Naive thymus-derived CD8-positive, alpha-beta T cell (primary cell): Measurements from ENCODE around the gene PCK2. TPM values are rescaled to one million over a fixed set of nuclear protein-coding genes. Genes with fewer than 3 reads are reported as not detected.
A peak's percentile ranks its signal among the peaks of the same experiment; 100 is the strongest.

ENCODE experiments used
- ATAC-seq, 2 donors: fragments of 150-1000 bp; cut with Tn5 transposase in 1 of 2; sonication (Bioruptor Pico), chemical (Tn5 transposase) in 1 of 2; 1 replicate in 1 of 2; 2 replicates in 1 of 2; pipeline ENCODE4 v1.10.0; 2021; ENCODE audit warnings: mild to moderate bottlenecking in 2 of 2, moderate library complexity in 2 of 2
- POLR2A ChIA-PET: fragments of 350-600 bp; sonication (Branson Sonifier 250); formaldehyde crosslinking; loops from one replicate; lab custom pipeline; 2021; ENCODE audit warnings: antibody characterized with exemption; lab: Charles Lee
- DNase-seq, 10 donors: peaks; one replicate each; pipeline versions ENCODE4 v3.0.0 to v3.0.0-alpha.2; 2020 to 2022
- H3K27ac Mint-ChIP-seq, 10 donors: one replicate each; pipeline ENCODE4 v1.8.0; 2020 to 2022; ENCODE audit warnings: mild to moderate bottlenecking in 10 of 10, mixed read lengths in 10 of 10, moderate library complexity in 4 of 10, inconsistent platforms in 1 of 10
- H3K27me3 Mint-ChIP-seq, 5 donors: one replicate each; pipeline ENCODE4 v1.8.0; 2021 to 2022; ENCODE audit warnings: mixed read lengths in 5 of 5
- H3K36me3 Mint-ChIP-seq, 3 donors: one replicate each; pipeline ENCODE4 v1.8.0; 2020 to 2022; ENCODE audit warnings: mixed read lengths in 3 of 3, mild to moderate bottlenecking in 2 of 3, inconsistent platforms in 1 of 3
- H3K4me1 Mint-ChIP-seq, 4 donors: one replicate each; pipeline ENCODE4 v1.8.0; 2021 to 2022; ENCODE audit warnings: mixed read lengths in 4 of 4
- H3K4me3 Mint-ChIP-seq, 10 donors: one replicate each; pipeline ENCODE4 v1.8.0; 2020 to 2022; ENCODE audit warnings: mild to moderate bottlenecking in 10 of 10, mixed read lengths in 10 of 10, moderate library complexity in 6 of 10, inconsistent platforms in 1 of 10
- H3K9me3 Mint-ChIP-seq, 9 donors: one replicate each; pipeline ENCODE4 v1.8.0; 2020 to 2022; ENCODE audit warnings: mixed read lengths in 9 of 9, mild to moderate bottlenecking in 3 of 9, inconsistent platforms in 1 of 9, moderate library complexity in 1 of 9
- polyA plus RNA-seq, 3 donors: library from polyadenylated mRNA; unstranded; fragments of 300-500 nt; fragmentation: Illumina TruSeq; gene quantifications; one replicate each; pipeline ENCODE4 v1.2.3, GENCODE V29; 2021
- total RNA-seq, 8 experiments: library from RNA in 2 of 8; stranded (reverse) in 2 of 8; gene quantifications; one replicate each; pipeline ENCODE4 v1.2.3 and lab custom pipeline; 2021 to 2026

PCK2 gene
- total and polyA plus RNA-seq, 5 experiments from 2014 or later = 8.6 to 17.4 (median 11.6) TPM

DNA sequence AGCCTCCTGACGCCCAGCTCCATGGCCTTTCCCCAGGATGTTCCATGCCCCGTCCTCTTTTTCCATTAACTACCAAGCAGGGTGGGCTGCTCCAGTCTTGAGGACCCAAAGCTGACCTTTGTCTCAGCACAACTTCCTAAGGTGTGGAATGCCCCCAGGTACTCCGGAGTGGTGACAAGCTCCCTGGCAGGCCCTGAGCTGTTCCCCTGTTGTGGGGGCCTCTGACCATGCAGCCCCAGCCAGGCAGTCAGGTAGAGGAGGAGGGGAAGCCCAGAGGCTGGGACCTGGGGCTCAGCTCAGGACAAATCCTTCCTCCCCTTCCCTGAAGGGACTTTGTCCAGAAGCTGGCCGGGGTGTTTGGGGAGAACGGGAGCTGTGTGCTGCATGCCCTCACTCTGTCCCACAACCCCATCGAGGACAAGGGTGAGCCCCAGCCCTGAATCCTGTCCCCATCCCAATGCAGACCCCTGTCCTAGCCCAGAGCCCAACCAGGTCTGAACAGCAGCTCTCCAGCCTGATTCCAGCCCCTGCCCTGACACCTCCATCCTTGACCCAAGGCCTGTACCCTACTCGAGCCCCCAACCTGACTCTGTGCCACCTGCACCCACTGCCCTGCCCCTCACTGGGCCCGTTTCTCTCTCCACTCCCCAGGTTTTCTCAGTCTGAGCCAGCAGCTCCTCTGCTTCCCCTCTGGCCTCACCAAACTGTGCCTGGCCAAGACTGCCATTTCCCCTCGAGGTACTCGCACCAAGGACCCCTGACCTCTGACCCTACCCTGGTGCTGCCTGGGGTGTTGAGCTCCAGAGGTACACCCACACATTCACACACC lies 37.9 kb upstream of the PCK2 start:
- H3K36me3 Mint-ChIP-seq = no peaks in the 10 kb centered on the region
- DNase-seq = no peak
- H3K9me3 Mint-ChIP-seq = no peaks in the 10 kb centered on the region
- POLR2A ChIA-PET = interaction anchor here (0.8 to 1.1 kb wide), 3 partner anchors 25 to 587 kb away, joined by 3 read pairs; partner anchors contain the start of gene NGDN
- H3K27me3 Mint-ChIP-seq = peaks cover 9 to 31% (median 15%) of the 10 kb centered on the region in 5 donors
- peaks cover 12 to 22% (median 15%) of the 10 kb centered on the region in 4 donors for H3K4me1 Mint-ChIP-seq
- H3K4me3 Mint-ChIP-seq = no peak overlapping the region
- peak overlapping the region in 1 of 10 donors; percentile 78 for H3K27ac Mint-ChIP-seq
- no peak for ATAC-seq

- Mint-ChIP-seq H3K27me3 (peaks cover 9 to 31% (median 15%) of the 10 kb centered on the region in 5 donors), H3K4me1 (peaks cover 11 to 21% (median 13%) of the 10 kb centered on the region in 4 donors), H3K27ac (peak overlapping the region in 1 of 10 donors; percentile 56), H3K36me3 (no peaks in the 10 kb centered on the region), H3K4me3 (no peak overlapping the region), H3K9me3 (no peaks in the 10 kb centered on the region)
- no peak for ATAC-seq
- POLR2A ChIA-PET = interaction anchor here (0.8 to 2.8 kb wide), 6 partner anchors 10 to 587 kb away, joined by 3 to 12 read pairs (median 3); partner anchors contain the start of genes NGDN and PCK2
- no peak for DNase-seq
Observed at GRCh38 chr14:24056800-24057184, 37.3 kb upstream of the PCK2 start.

- peaks cover 9 to 31% (median 15%) of the 10 kb centered on the region in 5 donors for H3K27me3 Mint-ChIP-seq
- POLR2A ChIA-PET = interaction anchor here (0.6 to 2.8 kb wide), 7 partner anchors 9 to 588 kb away, joined by 3 to 14 read pairs (median 3); partner anchors contain the start of genes NGDN and PCK2
- H3K4me1 Mint-ChIP-seq = peaks cover 11 to 19% (median 13%) of the 10 kb centered on the region in 4 donors
- H3K27ac Mint-ChIP-seq = peak overlapping the region in 2 of 10 donors; percentile 56 to 75
- ATAC-seq (no peak), DNase-seq (no peak)
- no peak overlapping the region for H3K4me3 Mint-ChIP-seq
- no peaks in the 10 kb centered on the region for H3K36me3 Mint-ChIP-seq
- H3K9me3 Mint-ChIP-seq = no peaks in the 10 kb centered on the region
Observed at GRCh38 chr14:24057271-24057670, 36.8 kb upstream of the PCK2 start.

GRCh38 chr14:24057867-24058259 lies 36.2 kb upstream of the PCK2 start:
- POLR2A ChIA-PET = interaction anchor here (0.6 to 2.8 kb wide), 9 partner anchors 9 to 103 kb away, joined by 3 to 14 read pairs (median 3); partner anchors contain the start of genes IRF9, NRL, PCK2 and RNF31
- H3K36me3 Mint-ChIP-seq = no peaks in the 10 kb centered on the region
- DNase-seq = no peak
- peaks cover 6 to 15% (median 10%) of the 10 kb centered on the region in 4 donors for H3K4me1 Mint-ChIP-seq
- peaks cover 6 to 28% (median 12%) of the 10 kb centered on the region in 5 donors for H3K27me3 Mint-ChIP-seq
- no peaks in the 10 kb centered on the region for H3K9me3 Mint-ChIP-seq
- peak in 1 of 2 donors; percentile 14 for ATAC-seq
- H3K27ac Mint-ChIP-seq = peak overlapping the region in 2 of 10 donors; percentile 37 to 74
- H3K4me3 Mint-ChIP-seq = no peak overlapping the region

DNA sequence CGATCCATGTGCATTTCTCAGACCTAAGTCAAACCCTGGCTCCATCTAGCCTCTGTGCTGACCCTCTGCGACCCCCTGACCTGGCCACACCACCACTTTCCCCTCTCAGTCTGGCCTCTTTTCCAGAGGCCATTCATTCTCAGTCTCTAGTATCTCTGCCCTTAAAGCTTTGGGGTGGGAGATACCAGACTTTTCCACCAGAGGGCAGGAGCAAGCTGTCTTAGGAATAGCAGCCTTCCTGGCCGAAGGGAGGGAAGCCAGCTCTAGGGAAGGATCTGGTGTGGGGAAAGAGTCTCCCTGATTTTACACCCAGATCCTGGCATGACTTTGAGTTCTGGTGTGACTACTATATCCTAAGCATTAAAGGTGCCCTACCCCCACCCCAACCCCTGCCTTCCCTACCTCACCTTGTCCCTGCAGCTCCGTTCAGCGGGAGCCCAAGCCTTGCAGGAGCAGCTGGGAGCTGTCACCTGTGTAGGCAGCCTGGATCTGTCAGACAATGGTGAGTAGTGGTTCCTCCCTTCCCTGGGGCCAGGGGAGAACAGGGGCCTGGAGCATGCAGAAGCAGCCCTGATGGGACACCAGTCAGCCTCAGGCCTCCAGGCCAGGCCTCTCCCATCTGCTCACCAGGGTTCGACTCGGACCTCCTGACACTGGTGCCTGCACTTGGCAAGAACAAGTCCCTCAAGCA lies 35.7 kb upstream of the PCK2 start:
- POLR2A ChIA-PET = interaction anchor here (0.9 to 2.8 kb wide), 7 partner anchors 23 to 103 kb away, joined by 3 to 14 read pairs (median 8); partner anchors contain the start of genes IRF9, NRL, PCK2 and RNF31
- Mint-ChIP-seq H3K9me3 (no peaks in the 10 kb centered on the region), H3K27me3 (peaks cover under 1 to 22% (median 6%) of the 10 kb centered on the region in 5 donors), H3K4me1 (peaks cover under 1 to 10% (median 6%) of the 10 kb centered on the region in 4 donors), H3K27ac (peak overlapping the region in 2 of 10 donors; percentile 37 to 74), H3K4me3 (no peak overlapping the region), H3K36me3 (no peaks in the 10 kb centered on the region)
- ATAC-seq = peak; percentile 74 to 79
- peak in 8 of 10 donors; percentile 27 to 76 (median 56) for DNase-seq

- Mint-ChIP-seq H3K27ac (no peak overlapping the region), H3K4me3 (no peak overlapping the region)
Observed at GRCh38 chr14:24058951-24059475, 35.1 kb upstream of the PCK2 start.

DNA sequence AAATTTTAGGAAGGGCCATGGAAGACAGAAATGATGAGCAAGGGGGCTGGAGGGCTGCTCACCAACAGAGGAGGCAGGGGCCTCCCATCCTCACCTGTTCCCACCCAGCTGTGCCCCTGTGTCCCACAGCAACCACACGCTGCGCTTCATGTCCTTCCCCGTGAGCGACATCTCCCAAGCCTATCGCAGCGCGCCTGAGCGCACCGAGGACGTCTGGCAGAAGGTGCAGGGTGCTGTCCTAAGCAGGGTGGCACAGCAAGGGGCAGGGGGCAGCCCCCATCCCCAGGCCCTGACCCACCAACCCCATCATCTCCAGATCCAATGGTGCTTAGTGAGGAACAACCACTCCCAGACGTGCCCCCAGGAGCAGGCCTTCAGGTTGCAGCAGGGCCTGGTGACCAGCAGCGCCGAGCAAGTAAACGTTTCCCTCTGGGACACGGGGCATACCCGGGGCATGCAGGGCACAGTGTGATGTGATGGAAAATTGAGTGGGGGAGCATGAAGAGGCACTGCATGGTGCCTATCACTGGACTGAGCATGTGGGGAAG lies 34.2 kb upstream of the PCK2 start:
- peaks cover 0 to 7% (median 0%) of the 10 kb centered on the region in 5 donors for H3K27me3 Mint-ChIP-seq
- no peak for ATAC-seq
- H3K36me3 Mint-ChIP-seq = no peaks in the 10 kb centered on the region
- POLR2A ChIA-PET = interaction anchor here (2.8 kb wide), 1 partner anchor 21 kb away, joined by 9 read pairs; no protein-coding TSS in a partner anchor
- H3K9me3 Mint-ChIP-seq = no peaks in the 10 kb centered on the region
- DNase-seq = no peak
- H3K4me1 Mint-ChIP-seq = peaks cover 0 to 7% (median 3%) of the 10 kb centered on the region in 4 donors
- no peak overlapping the region for H3K4me3 Mint-ChIP-seq
- peak overlapping the region in 2 of 10 donors; percentile 10 to 17 for H3K27ac Mint-ChIP-seq

More at GRCh38 chr14:24058951-24059475, 35.1 kb upstream of the PCK2 start:
- Mint-ChIP-seq H3K4me1 (peaks cover 0 to 7% (median 4%) of the 10 kb centered on the region in 4 donors), H3K9me3 (no peaks in the 10 kb centered on the region), H3K27me3 (peaks cover 0 to 16% (median 3%) of the 10 kb centered on the region in 5 donors), H3K36me3 (no peaks in the 10 kb centered on the region)
- ATAC-seq (no peak), DNase-seq (no peak)
- POLR2A ChIA-PET = interaction anchor here (0.6 to 2.8 kb wide), 4 partner anchors 22 to 808 kb away, joined by 3 to 12 read pairs (median 8); partner anchors contain the start of gene PCK2

DNA sequence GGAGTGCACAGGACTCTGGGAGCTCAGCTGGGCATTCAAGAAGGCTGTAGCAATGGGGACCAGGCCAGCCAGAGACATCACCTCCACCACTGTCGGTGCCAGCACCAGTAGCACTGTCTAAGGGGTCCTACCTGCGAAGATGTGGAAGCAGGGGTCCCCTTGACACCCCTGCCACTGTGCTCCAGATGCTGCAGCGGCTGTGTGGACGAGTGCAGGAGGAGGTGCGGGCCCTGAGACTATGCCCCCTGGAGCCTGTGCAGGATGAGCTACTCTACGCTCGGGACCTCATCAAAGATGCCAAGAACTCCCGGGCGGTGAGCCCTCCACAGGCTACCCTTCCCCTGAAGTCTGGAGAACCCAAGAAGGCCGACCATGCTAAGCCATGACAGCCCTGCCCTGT lies 33.7 kb upstream of the PCK2 start:
- ATAC-seq (no peak), DNase-seq (no peak)
- Mint-ChIP-seq H3K4me3 (no peak overlapping the region), H3K27ac (peak overlapping the region in 1 of 10 donors; percentile 10), H3K27me3 (peaks cover 0 to 2% (median 0%) of the 10 kb centered on the region in 5 donors), H3K4me1 (peaks cover 0 to 7% (median 3%) of the 10 kb centered on the region in 4 donors), H3K36me3 (no peaks in the 10 kb centered on the region), H3K9me3 (no peaks in the 10 kb centered on the region)
- POLR2A ChIA-PET = interaction anchor here (1.1 kb wide), 1 partner anchor 54 kb away, joined by 3 read pairs; no protein-coding TSS in a partner anchor

- Mint-ChIP-seq H3K9me3 (no peaks in the 10 kb centered on the region), H3K36me3 (no peaks in the 10 kb centered on the region), H3K27me3 (no peaks in the 10 kb centered on the region), H3K4me3 (no peak overlapping the region), H3K27ac (peak overlapping the region in 1 of 10 donors; percentile 24), H3K4me1 (peaks cover 0 to 7% (median 3%) of the 10 kb centered on the region in 4 donors)
- POLR2A ChIA-PET = interaction anchor here (1.1 to 1.8 kb wide), 2 partner anchors 20 to 53 kb away, joined by 3 to 9 read pairs; no protein-coding TSS in a partner anchor
- ATAC-seq (no peak), DNase-seq (no peak)
Observed at GRCh38 chr14:24060984-24061913, 32.9 kb upstream of the PCK2 start.

GRCh38 chr14:24062216-24062980 lies 31.7 kb upstream of the PCK2 start:
- POLR2A ChIA-PET = interaction anchor here (1.8 kb wide), 1 partner anchor 19 kb away, joined by 9 read pairs; no protein-coding TSS in a partner anchor
- DNase-seq (no peak), ATAC-seq (no peak)
- Mint-ChIP-seq H3K36me3 (no peaks in the 10 kb centered on the region), H3K27me3 (no peaks in the 10 kb centered on the region), H3K27ac (peak overlapping the region in 2 of 10 donors; percentile 24 to 61), H3K9me3 (no peaks in the 10 kb centered on the region), H3K4me3 (no peak overlapping the region), H3K4me1 (peaks cover 0 to 7% (median 3%) of the 10 kb centered on the region in 4 donors)
